ENCODE data around the gene TRPV3. TPM values are rescaled to one million over a fixed set of nuclear protein-coding genes. Genes with fewer than 3 reads are reported as not detected.

TRPV3 gene
- total RNA-seq, 3 donors from 2014 or later: 7.7 to 17.8 (median 8.6) TPM

GRCh38 chr17:3543453-3543852 is 14.2 kb downstream of the TRPV3 start:
- no peak for ATAC-seq
- H3K9me3 ChIP-seq: no peaks in the 10 kb centered on the region
- no peak for TF ChIP-seq CTCF (IDR thresholded peaks at IDR 0.05)
- H3K4me1 ChIP-seq (ENCODE audit: low read depth): no peaks in the 10 kb centered on the region
- intact Hi-C loops (cut with DNase I, micrococcal nuclease): no loop called here
- DNase-seq: peak in 1 of 3 donors; percentile 14
- H3K4me3 ChIP-seq: no peak overlapping the region
- no peaks in the 10 kb centered on the region for H3K36me3 ChIP-seq (ENCODE audit: low read depth)

- intact Hi-C loops (cut with DNase I, micrococcal nuclease): no loop called here
- DNase-seq: peak in 1 of 3 donors; percentile 31
- no peak for TF ChIP-seq CTCF (IDR thresholded peaks at IDR 0.05)
These were observed 15.1 kb downstream of the TRPV3 start for GRCh38 chr17:3542410-3543088.

GRCh38 chr17:3539881-3540540 is 17.6 kb downstream of the TRPV3 start:
- no peaks in the 10 kb centered on the region for H3K9me3 ChIP-seq
- no peaks in the 10 kb centered on the region for H3K4me1 ChIP-seq (ENCODE audit: low read depth)
- intact Hi-C loops (cut with DNase I, micrococcal nuclease): no loop called here
- peak in 2 of 3 donors; percentile 7 to 8 for DNase-seq
- no peak for ATAC-seq
- no peak overlapping the region for H3K4me3 ChIP-seq
- H3K36me3 ChIP-seq (ENCODE audit: low read depth): no peaks in the 10 kb centered on the region
- TF ChIP-seq CTCF (IDR thresholded peaks at IDR 0.05): no peak

More at GRCh38 chr17:3542410-3543088, 15.1 kb downstream of the TRPV3 start:
- H3K36me3 ChIP-seq (ENCODE audit: low read depth): no peaks in the 10 kb centered on the region
- ATAC-seq: peak; percentile 10
- H3K4me1 ChIP-seq (ENCODE audit: low read depth): no peaks in the 10 kb centered on the region
- H3K9me3 ChIP-seq: no peaks in the 10 kb centered on the region
- H3K4me3 ChIP-seq: no peak overlapping the region

- DNase-seq (no peak), ATAC-seq (no peak)
- no peak for TF ChIP-seq CTCF (IDR thresholded peaks at IDR 0.05)
- intact Hi-C loops (cut with DNase I, micrococcal nuclease): no loop called here
- Histone ChIP-seq H3K36me3 (ENCODE audit: low read depth) (no peaks in the 10 kb centered on the region), H3K4me1 (ENCODE audit: low read depth) (no peaks in the 10 kb centered on the region), H3K4me3 (no peak overlapping the region), H3K9me3 (no peaks in the 10 kb centered on the region)
These were observed 20.9 kb downstream of the TRPV3 start for GRCh38 chr17:3536716-3537115.

- intact Hi-C loops (cut with DNase I, micrococcal nuclease): no loop called here
- DNase-seq (peak; percentile 54 to 74 (median 69)), ATAC-seq (peak; percentile 92)
- H3K36me3 ChIP-seq (ENCODE audit: low read depth): no peaks in the 10 kb centered on the region
- no peak overlapping the region for H3K4me3 ChIP-seq
- peak; percentile 54 for TF ChIP-seq CTCF (IDR thresholded peaks at IDR 0.05)
- peaks cover 3% of the 10 kb centered on the region for H3K4me1 ChIP-seq (ENCODE audit: low read depth)
- no peaks in the 10 kb centered on the region for H3K9me3 ChIP-seq
These were observed 22.2 kb downstream of the TRPV3 start for GRCh38 chr17:3535253-3535995.

Measured in mucosa of descending colon (tissue), 3 donors.